Uterus (tissue), 4 donors: ENCODE data around the gene ATG13. TPM values are rescaled to one million over a fixed set of nuclear protein-coding genes. Genes with fewer than 3 reads are reported as not detected.

Experiments used
- DNase-seq, 2 donors: peaks; one replicate each; pipeline ENCODE4 v3.0.0-alpha.2; 2019 to 2020
- H3K27ac ChIP-seq, 2 donors: fragments of 200-600 bp; sonication (generic); 1 replicate in 1 of 2; 2 replicates in 1 of 2; pipeline ENCODE4 v1.5.1; 2016 to 2018
- H3K27me3 ChIP-seq, 2 donors: fragments of 200-600 bp; sonication (generic); one replicate each; pipeline ENCODE4 v1.5.1; 2018 to 2019; ENCODE audit warnings: control low read depth in 1 of 2
- H3K36me3 ChIP-seq, 2 donors: fragments of 200-600 bp; sonication (generic); one replicate each; pipeline ENCODE4 v1.5.1; 2019; ENCODE audit warnings: control low read depth in 1 of 2
- H3K4me1 ChIP-seq, 2 donors: fragments of 200-600 bp; sonication (generic); one replicate each; pipeline ENCODE4 v1.5.1; 2018 to 2019; ENCODE audit warnings: control low read depth in 1 of 2
- H3K4me3 ChIP-seq, 2 donors: fragments of 200-600 bp; sonication (generic); 1 replicate in 1 of 2; 2 replicates in 1 of 2; pipeline ENCODE4 v1.5.1; 2018 to 2019; ENCODE audit warnings: mild to moderate bottlenecking in 1 of 2
- H3K9me3 ChIP-seq, 2 donors: fragments of 200-600 bp; sonication (generic); one replicate each; pipeline ENCODE4 v1.5.1; 2019; ENCODE audit warnings: control low read depth in 1 of 2
- CTCF ChIP-seq, 4 experiments: fragments of 200-600 bp in 2 of 4; fragments of 450-650 bp in 2 of 4; sonication (generic) in 2 of 4; IDR thresholded peaks; one replicate each; pipeline ENCODE4 v1.5.1; 2016 to 2019; ENCODE audit warnings: antibody characterized with exemption in 4 of 4, mild to moderate bottlenecking in 2 of 4, moderate library complexity in 1 of 4
- POLR2A ChIP-seq, 2 donors: fragments of 450-650 bp; IDR thresholded peaks; one replicate each; pipeline ENCODE4 v1.6.1; 2016; ENCODE audit warnings: antibody characterized with exemption in 2 of 2, mild to moderate bottlenecking in 1 of 2, moderate library complexity in 1 of 2
- intact Hi-C: fragments of 100-400 bp; cut with DNase I; formaldehyde crosslinking; loops from one replicate; pipeline ENCODE4 v1.15.1; 2023; ENCODE audit warnings: low total_unique reads
- total RNA-seq, 4 donors: library from RNA; depleted of rRNA in 3 of 4; stranded (reverse); fragments of >200 nt in 3 of 4; gene quantifications; one replicate each; pipeline versions ENCODE4 v1.1.0 to v1.2.4, GENCODE V29; 2014 to 2023
- donor health status: DM: yes; HTN: yes; CAD: no.

The ATG13 gene
- total RNA-seq, 4 donors from 2014 or later: 51.8 to 102 (median 68.3) TPM

GRCh38 chr11:46719543-46720218, 102.3 kb downstream of the ATG13 start:
- Histone ChIP-seq H3K27me3 (no peaks in the 10 kb centered on the region), H3K27ac (no peak overlapping the region), H3K9me3 (no peaks in the 10 kb centered on the region), H3K36me3 (no peaks in the 10 kb centered on the region), H3K4me1 (no peaks in the 10 kb centered on the region), H3K4me3 (no peak overlapping the region)
- TF ChIP-seq POLR2A (IDR thresholded peaks at IDR 0.05) (no peak), CTCF (IDR thresholded peaks at IDR 0.05) (no peak)
- intact Hi-C loops: no loop called here
- DNase-seq: no peak

- no peak overlapping the region for H3K27ac ChIP-seq
- H3K9me3 ChIP-seq: no peaks in the 10 kb centered on the region
- no peak for TF ChIP-seq POLR2A (IDR thresholded peaks at IDR 0.05)
- no peak for TF ChIP-seq CTCF (IDR thresholded peaks at IDR 0.05)
- no peaks in the 10 kb centered on the region for H3K4me1 ChIP-seq
- H3K4me3 ChIP-seq: no peak overlapping the region
- no peak for DNase-seq
- intact Hi-C loops: no loop called here
- no peaks in the 10 kb centered on the region for H3K27me3 ChIP-seq
- no peaks in the 10 kb centered on the region for H3K36me3 ChIP-seq
These were observed 103.9 kb downstream of the ATG13 start for GRCh38 chr11:46721286-46721685.

- intact Hi-C loops: no loop called here
These were observed 105.4 kb downstream of the ATG13 start for GRCh38 chr11:46722566-46723358.

GRCh38 chr11:46723359-46723680, 106.0 kb downstream of the ATG13 start:
- no peaks in the 10 kb centered on the region for H3K27me3 ChIP-seq
- H3K36me3 ChIP-seq: no peaks in the 10 kb centered on the region
- no peak overlapping the region for H3K4me3 ChIP-seq
- H3K27ac ChIP-seq: no peak overlapping the region
- no peak for DNase-seq
- intact Hi-C loops: no loop called here
- H3K9me3 ChIP-seq: no peaks in the 10 kb centered on the region
- TF ChIP-seq CTCF (IDR thresholded peaks at IDR 0.05) (no peak), POLR2A (IDR thresholded peaks at IDR 0.05) (no peak)
- no peaks in the 10 kb centered on the region for H3K4me1 ChIP-seq

More at GRCh38 chr11:46722566-46723358, 105.4 kb downstream of the ATG13 start:
- Histone ChIP-seq H3K27me3 (no peaks in the 10 kb centered on the region), H3K36me3 (no peaks in the 10 kb centered on the region), H3K4me1 (no peaks in the 10 kb centered on the region), H3K27ac (no peak overlapping the region), H3K9me3 (no peaks in the 10 kb centered on the region), H3K4me3 (no peak overlapping the region)
- DNase-seq: no peak
- TF ChIP-seq CTCF (IDR thresholded peaks at IDR 0.05) (no peak), POLR2A (IDR thresholded peaks at IDR 0.05) (no peak)

GRCh38 chr11:46724088-46724487, 106.7 kb downstream of the ATG13 start:
- no peak for DNase-seq
- Histone ChIP-seq H3K27ac (no peak overlapping the region), H3K4me1 (no peaks in the 10 kb centered on the region), H3K36me3 (no peaks in the 10 kb centered on the region), H3K27me3 (no peaks in the 10 kb centered on the region), H3K4me3 (no peak overlapping the region), H3K9me3 (no peaks in the 10 kb centered on the region)
- TF ChIP-seq CTCF (IDR thresholded peaks at IDR 0.05) (no peak), POLR2A (IDR thresholded peaks at IDR 0.05) (no peak)
- intact Hi-C loops: no loop called here
